ENCODE results near the gene NELFB.

- TF ChIP-seq, protein P1, sequence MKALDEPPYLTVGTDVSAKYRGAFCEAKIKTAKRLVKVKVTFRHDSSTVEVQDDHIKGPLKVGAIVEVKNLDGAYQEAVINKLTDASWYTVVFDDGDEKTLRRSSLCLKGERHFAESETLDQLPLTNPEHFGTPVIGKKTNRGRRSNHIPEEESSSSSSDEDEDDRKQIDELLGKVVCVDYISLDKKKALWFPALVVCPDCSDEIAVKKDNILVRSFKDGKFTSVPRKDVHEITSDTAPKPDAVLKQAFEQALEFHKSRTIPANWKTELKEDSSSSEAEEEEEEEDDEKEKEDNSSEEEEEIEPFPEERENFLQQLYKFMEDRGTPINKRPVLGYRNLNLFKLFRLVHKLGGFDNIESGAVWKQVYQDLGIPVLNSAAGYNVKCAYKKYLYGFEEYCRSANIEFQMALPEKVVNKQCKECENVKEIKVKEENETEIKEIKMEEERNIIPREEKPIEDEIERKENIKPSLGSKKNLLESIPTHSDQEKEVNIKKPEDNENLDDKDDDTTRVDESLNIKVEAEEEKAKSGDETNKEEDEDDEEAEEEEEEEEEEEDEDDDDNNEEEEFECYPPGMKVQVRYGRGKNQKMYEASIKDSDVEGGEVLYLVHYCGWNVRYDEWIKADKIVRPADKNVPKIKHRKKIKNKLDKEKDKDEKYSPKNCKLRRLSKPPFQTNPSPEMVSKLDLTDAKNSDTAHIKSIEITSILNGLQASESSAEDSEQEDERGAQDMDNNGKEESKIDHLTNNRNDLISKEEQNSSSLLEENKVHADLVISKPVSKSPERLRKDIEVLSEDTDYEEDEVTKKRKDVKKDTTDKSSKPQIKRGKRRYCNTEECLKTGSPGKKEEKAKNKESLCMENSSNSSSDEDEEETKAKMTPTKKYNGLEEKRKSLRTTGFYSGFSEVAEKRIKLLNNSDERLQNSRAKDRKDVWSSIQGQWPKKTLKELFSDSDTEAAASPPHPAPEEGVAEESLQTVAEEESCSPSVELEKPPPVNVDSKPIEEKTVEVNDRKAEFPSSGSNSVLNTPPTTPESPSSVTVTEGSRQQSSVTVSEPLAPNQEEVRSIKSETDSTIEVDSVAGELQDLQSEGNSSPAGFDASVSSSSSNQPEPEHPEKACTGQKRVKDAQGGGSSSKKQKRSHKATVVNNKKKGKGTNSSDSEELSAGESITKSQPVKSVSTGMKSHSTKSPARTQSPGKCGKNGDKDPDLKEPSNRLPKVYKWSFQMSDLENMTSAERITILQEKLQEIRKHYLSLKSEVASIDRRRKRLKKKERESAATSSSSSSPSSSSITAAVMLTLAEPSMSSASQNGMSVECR (CRISPR knock-in tag; IDR thresholded peaks at IDR 0.05; ENCODE audit: borderline replicate concordance): no peak
- TF ChIP-seq, protein P2, sequence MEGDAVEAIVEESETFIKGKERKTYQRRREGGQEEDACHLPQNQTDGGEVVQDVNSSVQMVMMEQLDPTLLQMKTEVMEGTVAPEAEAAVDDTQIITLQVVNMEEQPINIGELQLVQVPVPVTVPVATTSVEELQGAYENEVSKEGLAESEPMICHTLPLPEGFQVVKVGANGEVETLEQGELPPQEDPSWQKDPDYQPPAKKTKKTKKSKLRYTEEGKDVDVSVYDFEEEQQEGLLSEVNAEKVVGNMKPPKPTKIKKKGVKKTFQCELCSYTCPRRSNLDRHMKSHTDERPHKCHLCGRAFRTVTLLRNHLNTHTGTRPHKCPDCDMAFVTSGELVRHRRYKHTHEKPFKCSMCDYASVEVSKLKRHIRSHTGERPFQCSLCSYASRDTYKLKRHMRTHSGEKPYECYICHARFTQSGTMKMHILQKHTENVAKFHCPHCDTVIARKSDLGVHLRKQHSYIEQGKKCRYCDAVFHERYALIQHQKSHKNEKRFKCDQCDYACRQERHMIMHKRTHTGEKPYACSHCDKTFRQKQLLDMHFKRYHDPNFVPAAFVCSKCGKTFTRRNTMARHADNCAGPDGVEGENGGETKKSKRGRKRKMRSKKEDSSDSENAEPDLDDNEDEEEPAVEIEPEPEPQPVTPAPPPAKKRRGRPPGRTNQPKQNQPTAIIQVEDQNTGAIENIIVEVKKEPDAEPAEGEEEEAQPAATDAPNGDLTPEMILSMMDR (IDR thresholded peaks at IDR 0.05): no peak
- no peak for TF ChIP-seq ZNF317 (CRISPR knock-in tag; IDR thresholded peaks at IDR 0.05; ENCODE audit: borderline replicate concordance, low read depth)
- no peak for TF ChIP-seq CREM (CRISPR knock-in tag; IDR thresholded peaks at IDR 0.05)
- no peak for TF ChIP-seq ZNF219 (CRISPR knock-in tag; IDR thresholded peaks at IDR 0.05; ENCODE audit: borderline replicate concordance)
- TF ChIP-seq IRF1 (CRISPR knock-in tag; IDR thresholded peaks at IDR 0.05): peak; percentile 40; the same call in 1 of the 2 replicates
- TF ChIP-seq OVOL2 (CRISPR knock-in tag; IDR thresholded peaks at IDR 0.05; ENCODE audit: borderline replicate concordance): no peak
- TF ChIP-seq JUN (CRISPR knock-in tag; IDR thresholded peaks at IDR 0.05): no peak
- no peak for TF ChIP-seq TEAD4 (CRISPR knock-in tag; IDR thresholded peaks at IDR 0.05)
- TF ChIP-seq RELA (CRISPR knock-in tag; IDR thresholded peaks at IDR 0.05; ENCODE audit: borderline replicate concordance): no peak
Observed at GRCh38 chr9:137243626-137244485, 11.3 kb upstream of the NELFB start.

All from WTC11 (cell line).